Testis (tissue), 3 donors: ENCODE data around the gene RNF224. TPM values are rescaled to one million over a fixed set of nuclear protein-coding genes. Genes with fewer than 3 reads are reported as not detected.

Experiments used
- DNase-seq: peaks from one replicate; pipeline ENCODE4 v3.0.0-alpha.2; 2019
- H3K27ac ChIP-seq, 2 donors: fragments of 200-600 bp; sonication (generic); one replicate each; pipeline ENCODE4 v1.5.1; 2019
- H3K27me3 ChIP-seq: fragments of 200-600 bp; sonication (generic); one replicate; pipeline ENCODE4 v1.5.1; 2019
- H3K36me3 ChIP-seq: fragments of 200-600 bp; sonication (generic); one replicate; pipeline ENCODE4 v1.5.1; 2017; ENCODE audit warnings: low read depth; ENCODE audit errors: missing control alignments
- H3K4me1 ChIP-seq: fragments of 200-600 bp; sonication (generic); one replicate; pipeline ENCODE4 v1.5.1; 2019
- H3K4me3 ChIP-seq, 2 donors: fragments of 200-600 bp; sonication (generic); one replicate each; pipeline ENCODE4 v1.5.1; 2017 to 2019
- H3K9me3 ChIP-seq: fragments of 200-600 bp; sonication (generic); one replicate; pipeline ENCODE4 v1.5.1; 2017
- CTCF ChIP-seq, 3 experiments: fragments of 450-650 bp in 2 of 3; fragments of 200-600 bp in 1 of 3; sonication (generic) in 1 of 3; IDR thresholded peaks; one replicate each; pipeline ENCODE4 v1.5.1; 2016 to 2019; ENCODE audit warnings: antibody characterized with exemption in 3 of 3, mild to moderate bottlenecking in 2 of 3, moderate library complexity in 1 of 3
- POLR2A ChIP-seq: fragments of 450-650 bp; IDR thresholded peaks from one replicate; pipeline ENCODE4 v1.6.1; 2017; ENCODE audit warnings: antibody characterized with exemption, mild to moderate bottlenecking, moderate library complexity
- WGBS, 2 donors: methylation state at CpG; one replicate each; pipeline ENCODE4 v1.1.5; 2018; 5-methylcytosine and 5-hydroxymethylcytosine counted together
- intact Hi-C: fragments of 100-400 bp; cut with DNase I; formaldehyde crosslinking; loops from one replicate; pipeline ENCODE4 v1.15.1; 2023; ENCODE audit warnings: low total_unique reads
- polyA plus RNA-seq: library from polyadenylated mRNA; stranded (reverse); fragments of 350-450 nt; fragmentation: Illumina TruSeq; extraction: RNeasy Lipid Tissue Mini Kit (QIAGEN cat#74804); gene quantifications from one replicate; pipeline ENCODE4 v1.2.3, GENCODE V29; 2014; ENCODE audit warnings: low read depth, low replicate concordance; ENCODE audit not compliant: insufficient read depth
- total RNA-seq, 2 donors: library from RNA; depleted of rRNA; stranded (reverse); fragments of >200 nt; gene quantifications; one replicate each; pipeline ENCODE4 v1.2.3, GENCODE V29; 2016

The RNF224 gene
- total and polyA plus RNA-seq, 3 donors from 2014 or later = 0.17 to 0.71 (median 0.37) TPM

- H3K27me3 ChIP-seq = no peaks in the 10 kb centered on the region
- no peak overlapping the region for H3K4me3 ChIP-seq
- intact Hi-C loops = loop anchor here (10.0 kb wide), 1 partner anchor 106 kb away; the partner anchor contains the start of gene DPP7
- TF ChIP-seq CTCF (IDR thresholded peaks at IDR 0.05) = no peak
- H3K4me1 ChIP-seq = peaks cover 29% of the 10 kb centered on the region
- WGBS, 2 donors = 84 to 88% methylated on average over 18 to 51 of the region's 52 CpGs
- no peak for DNase-seq
- H3K36me3 ChIP-seq = no peaks in the 10 kb centered on the region
- no peak overlapping the region for H3K27ac ChIP-seq
- no peaks in the 10 kb centered on the region for H3K9me3 ChIP-seq
These were observed 6.8 kb upstream of the RNF224 start for GRCh38 chr9:137220317-137221094.

GRCh38 chr9:137221095-137221505 lies 6.2 kb upstream of the RNF224 start:
- DNase-seq = no peak
- Histone ChIP-seq H3K4me1 (peaks cover 25% of the 10 kb centered on the region), H3K9me3 (no peaks in the 10 kb centered on the region), H3K27me3 (no peaks in the 10 kb centered on the region), H3K27ac (no peak overlapping the region), H3K4me3 (no peak overlapping the region), H3K36me3 (no peaks in the 10 kb centered on the region)
- intact Hi-C loops = loop anchor here (10.0 kb wide), 1 partner anchor 106 kb away; the partner anchor contains the start of gene DPP7
- TF ChIP-seq POLR2A (no peak), CTCF (IDR thresholded peaks at IDR 0.05) (no peak)
- 53% methylated on average over 13 of the region's 14 CpGs; no CpG with 5 or more reads in 1 of the 2 donors for WGBS, 2 donors

DNA sequence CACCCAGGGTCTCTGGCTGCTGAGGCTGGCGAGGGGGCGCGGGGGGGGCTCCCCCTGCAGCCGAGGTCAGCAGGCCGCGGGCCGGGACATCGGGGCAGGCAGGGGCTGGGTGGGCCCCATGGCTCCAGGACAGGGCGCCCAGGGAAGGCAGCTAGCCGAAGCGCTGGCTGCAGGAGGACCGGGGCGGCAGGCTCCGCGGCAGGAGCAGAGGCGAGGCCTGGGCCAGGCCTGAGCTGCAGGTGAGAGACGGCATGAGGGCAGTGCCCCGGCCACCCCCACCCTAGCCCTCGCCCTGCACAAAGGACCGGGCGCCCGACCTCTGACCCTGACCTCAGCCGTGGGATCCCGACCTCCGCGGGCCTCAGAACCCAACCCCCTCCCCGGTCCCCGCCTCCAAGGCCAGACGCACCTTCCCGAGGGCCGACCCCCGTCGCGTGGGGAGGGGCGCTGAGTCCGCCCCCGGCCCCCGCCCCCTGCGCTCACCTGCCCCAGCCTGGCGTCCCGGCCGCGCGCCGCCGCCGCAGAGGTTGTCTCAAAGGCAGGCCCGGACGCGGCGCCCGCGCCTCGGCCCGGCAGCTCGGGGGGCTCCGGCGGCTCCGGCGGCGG lies 5.7 kb upstream of the RNF224 start:
- peaks cover 23% of the 10 kb centered on the region for H3K4me1 ChIP-seq
- peak overlapping the region in 1 of 2 donors; percentile 2 for H3K4me3 ChIP-seq
- intact Hi-C loops = loop anchor here (10.0 kb wide), 1 partner anchor 107 kb away; the partner anchor contains the start of gene DPP7
- no peaks in the 10 kb centered on the region for H3K36me3 ChIP-seq
- no peak overlapping the region for H3K27ac ChIP-seq
- H3K9me3 ChIP-seq = no peaks in the 10 kb centered on the region
- no peak for DNase-seq
- no peaks in the 10 kb centered on the region for H3K27me3 ChIP-seq
- 7 to 10% methylated on average over 2 to 33 of the region's 61 CpGs for WGBS, 2 donors
- no peak for TF ChIP-seq CTCF (IDR thresholded peaks at IDR 0.05)
- TF ChIP-seq POLR2A = no peak

DNA sequence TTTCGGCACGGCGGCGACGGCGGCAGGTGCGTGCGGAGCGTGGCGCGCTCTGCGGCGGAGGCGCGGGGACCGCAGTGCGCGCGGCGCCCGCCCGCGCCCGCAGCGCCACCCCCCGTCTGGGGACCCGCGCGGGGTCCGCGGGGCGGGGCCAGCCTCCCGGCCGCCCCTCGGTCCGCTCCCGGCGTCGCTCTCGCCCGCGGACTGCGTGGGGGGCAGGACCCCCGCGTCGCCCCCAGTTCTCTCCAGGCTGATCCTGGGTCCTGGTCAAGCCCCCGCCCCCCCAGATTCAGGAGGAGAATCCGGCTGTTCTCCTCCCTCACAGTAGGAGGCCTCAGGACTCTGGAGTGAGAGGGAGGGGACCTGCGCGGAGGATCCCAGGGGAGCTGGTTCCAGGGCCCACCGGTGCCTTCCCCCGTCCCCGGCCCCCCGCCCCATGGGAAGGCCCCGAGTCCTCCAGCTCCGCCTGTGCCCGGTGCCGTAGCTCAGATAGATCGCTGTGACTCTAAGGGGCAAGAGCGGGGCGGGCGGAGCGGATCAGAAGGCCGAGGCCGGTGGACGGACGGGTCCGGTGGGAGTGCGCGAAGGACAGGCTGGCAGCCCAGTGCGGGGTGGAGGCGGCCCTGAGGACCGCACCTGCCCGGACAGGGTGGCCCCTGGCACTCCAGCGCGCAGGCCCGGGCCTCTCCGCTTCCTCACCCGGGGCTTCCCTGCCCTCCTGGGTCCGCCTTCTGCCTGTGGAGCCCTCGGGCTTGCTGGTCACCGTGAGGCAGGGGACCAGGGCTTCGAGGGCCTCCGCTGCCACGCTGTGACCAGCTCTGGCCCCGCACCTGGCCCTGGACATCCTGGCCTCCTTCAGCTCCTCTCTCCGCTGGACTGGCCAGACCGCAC lies 4.9 kb upstream of the RNF224 start, which contains the start of gene RNF208:
TSS of gene RNF208 (minus strand) at position 51 of the 888 bp plus-strand sequence. CDS start 1,028 bp downstream, outside the sequence.
- TF ChIP-seq CTCF (IDR thresholded peaks at IDR 0.05) (no peak), POLR2A (no peak)
- DNase-seq = no peak
- H3K27ac ChIP-seq = peak within 1 kb of the TSS; percentile 59 to 68
- H3K4me3 ChIP-seq = peak within 1 kb of the TSS; percentile 56 to 76
- H3K4me1 ChIP-seq = peaks cover 23% of the 10 kb centered on the region
- intact Hi-C loops = loop anchor here (10.0 kb wide), 1 partner anchor 108 kb away; the partner anchor contains the start of gene DPP7
- H3K27me3 ChIP-seq = no peaks in the 10 kb centered on the region
- no peaks in the 10 kb centered on the region for H3K9me3 ChIP-seq
- 0 to 2% methylated on average over 3 to 46 of the region's 88 CpGs for WGBS, 2 donors
- no peaks in the 10 kb centered on the region for H3K36me3 ChIP-seq
